HTR-8/SVneo (cell line): Measurements from ENCODE around the gene TNNI3K.

ENCODE experiments used
- DNase-seq: peaks from one replicate; pipeline ENCODE4 v3.0.0; 2011; ENCODE audit warnings: low spot score, mixed read lengths; ENCODE audit not compliant: insufficient read length
- FAIRE-seq: peaks from 2 replicates; lab custom pipeline; 2011; peaks lifted over from hg19 to GRCh38; lab: Jason Lieb, UNC

The TNNI3K gene

GRCh38 chr1:74380252-74380651, 145.1 kb downstream of the TNNI3K start:
- no peak for FAIRE-seq

GRCh38 chr1:74388855-74389254, 153.7 kb downstream of the TNNI3K start:
- DNase-seq (no peak), FAIRE-seq (no peak)

More at GRCh38 chr1:74380252-74380651, 145.1 kb downstream of the TNNI3K start:
- DNase-seq, result no peak

- no peak for FAIRE-seq
These were observed 157.0 kb downstream of the TNNI3K start for GRCh38 chr1:74392186-74392585.

GRCh38 chr1:74392840-74393239, 157.7 kb downstream of the TNNI3K start:
- DNase-seq, result no peak
- FAIRE-seq, result no peak

More at GRCh38 chr1:74392186-74392585, 157.0 kb downstream of the TNNI3K start:
- no peak for DNase-seq

DNA sequence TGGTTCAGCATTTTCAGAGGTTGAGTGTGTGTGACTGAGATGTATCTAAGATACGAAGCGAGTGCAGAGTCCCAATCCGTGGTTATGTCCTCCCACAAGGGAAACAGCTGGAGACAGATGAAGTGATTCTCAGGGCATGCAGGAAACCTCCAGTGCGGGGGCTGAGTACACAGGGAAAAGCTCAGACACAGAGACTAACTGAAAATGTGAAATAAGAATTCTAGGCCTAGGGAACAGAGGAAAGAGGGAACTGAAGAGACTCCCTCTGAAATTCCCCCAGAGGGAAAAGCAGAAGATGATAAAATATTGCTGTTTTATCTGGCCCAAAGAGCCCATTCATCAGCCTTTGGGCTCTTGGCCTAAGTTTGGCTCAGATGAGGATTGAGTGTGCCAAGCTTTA, 160.4 kb downstream of the TNNI3K start:
- no peak for DNase-seq
- no peak for FAIRE-seq

DNA sequence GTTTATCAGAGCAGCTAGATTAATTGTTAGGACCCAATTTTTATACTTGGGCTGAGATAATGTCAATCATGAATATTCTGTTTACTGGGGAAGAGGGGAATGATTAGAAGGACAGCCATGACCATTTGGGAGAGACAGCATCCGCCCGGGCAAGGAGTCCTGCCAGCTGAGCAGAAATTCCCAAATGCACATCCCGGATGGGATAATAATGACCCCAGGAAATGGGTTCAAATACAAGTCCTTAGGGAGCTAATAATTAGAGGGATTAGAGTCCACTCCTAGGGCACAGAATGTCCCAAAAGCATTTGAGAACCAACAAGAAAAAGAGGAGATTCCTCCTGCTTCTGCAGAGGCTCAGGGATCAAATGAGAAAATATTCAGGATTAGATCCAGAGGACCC, 161.3 kb downstream of the TNNI3K start:
- DNase-seq (no peak), FAIRE-seq (no peak)

- FAIRE-seq, result no peak
- no peak for DNase-seq
These were observed 161.7 kb downstream of the TNNI3K start for GRCh38 chr1:74396933-74397332.

DNA sequence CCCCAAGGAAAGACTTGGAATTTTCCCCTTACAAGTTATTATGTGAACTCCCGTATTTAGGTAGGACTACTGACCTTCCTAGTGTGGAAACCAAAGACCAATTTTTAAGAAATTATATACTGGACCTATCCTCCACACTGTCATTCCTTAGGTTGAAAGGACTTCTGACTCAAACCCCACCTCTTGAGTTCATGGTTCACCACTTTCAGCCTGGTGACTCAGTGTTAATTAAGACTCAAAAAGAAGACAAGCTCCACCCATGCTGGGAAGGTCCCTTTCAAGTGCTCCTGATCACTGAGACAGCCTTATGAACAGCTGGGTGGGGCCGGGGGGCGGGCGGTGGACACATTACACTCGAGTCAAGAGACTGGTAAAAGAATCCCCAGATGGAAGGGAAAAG, 164.1 kb downstream of the TNNI3K start:
- FAIRE-seq, result no peak
- no peak for DNase-seq

- no peak for DNase-seq
- no peak for FAIRE-seq
These were observed 167.7 kb downstream of the TNNI3K start for GRCh38 chr1:74402873-74403272.

DNA sequence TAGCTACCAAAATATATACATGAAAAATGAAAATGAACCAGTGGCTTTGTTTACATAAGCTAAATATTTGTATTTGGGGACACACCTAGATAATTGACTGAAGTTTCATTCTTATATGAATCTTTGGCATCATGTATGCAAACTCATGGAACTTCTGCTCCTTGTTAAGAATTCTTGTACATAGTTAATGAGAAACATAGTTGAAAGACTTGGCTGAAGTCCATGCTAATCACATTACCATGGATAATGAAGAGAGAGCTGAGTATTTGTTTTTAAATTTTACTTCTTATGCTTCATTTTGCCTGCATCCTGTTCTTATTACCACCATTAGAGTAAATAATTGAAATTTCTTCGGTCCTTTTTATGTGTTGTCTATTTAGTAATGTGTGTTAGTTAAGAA, 168.4 kb downstream of the TNNI3K start:
- FAIRE-seq (no peak), DNase-seq (no peak)

DNA sequence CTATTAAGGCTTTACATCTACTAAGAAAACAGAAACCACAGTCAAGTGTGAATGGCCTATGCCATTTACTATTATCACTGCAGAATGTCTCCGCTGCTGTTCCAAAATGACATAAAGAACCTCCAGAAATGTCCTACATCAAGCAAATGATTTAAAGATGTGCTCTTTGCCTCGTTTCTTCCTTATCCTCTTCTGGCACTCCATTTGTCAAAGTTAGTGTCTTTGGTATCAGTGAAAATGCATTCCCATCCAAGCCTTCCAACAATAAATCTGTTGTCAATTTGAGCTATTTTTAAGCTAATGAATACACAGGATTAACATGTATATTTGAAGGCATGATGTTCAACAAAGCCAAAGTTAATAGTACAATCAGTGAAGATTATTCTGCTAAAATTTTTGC, 171.6 kb downstream of the TNNI3K start:
- DNase-seq (no peak), FAIRE-seq (no peak)

- FAIRE-seq (no peak), DNase-seq (no peak)
These were observed 172.7 kb downstream of the TNNI3K start for GRCh38 chr1:74407902-74408301.

DNA sequence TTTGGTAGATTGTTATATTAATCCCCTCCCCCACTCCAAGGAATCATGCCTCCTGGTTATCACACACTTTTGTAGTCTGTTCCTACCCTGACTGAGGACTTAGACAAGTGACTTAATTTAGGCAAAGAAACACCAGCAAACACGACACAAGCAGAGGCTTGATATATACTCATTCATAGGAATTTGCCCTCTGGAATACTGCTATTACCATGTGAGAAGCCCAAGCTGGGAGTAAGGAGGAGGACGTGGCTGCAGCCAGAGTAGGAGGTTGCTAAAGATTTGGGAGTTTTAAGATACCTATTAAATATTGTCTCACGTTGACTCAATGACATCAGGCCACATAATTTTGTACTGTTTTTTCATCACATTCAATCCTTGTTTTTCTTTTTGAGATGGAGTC, 177.1 kb downstream of the TNNI3K start:
- no peak for DNase-seq
- FAIRE-seq, result no peak

- DNase-seq (no peak), FAIRE-seq (no peak)
These were observed 180.7 kb downstream of the TNNI3K start for GRCh38 chr1:74415935-74416334.

DNA sequence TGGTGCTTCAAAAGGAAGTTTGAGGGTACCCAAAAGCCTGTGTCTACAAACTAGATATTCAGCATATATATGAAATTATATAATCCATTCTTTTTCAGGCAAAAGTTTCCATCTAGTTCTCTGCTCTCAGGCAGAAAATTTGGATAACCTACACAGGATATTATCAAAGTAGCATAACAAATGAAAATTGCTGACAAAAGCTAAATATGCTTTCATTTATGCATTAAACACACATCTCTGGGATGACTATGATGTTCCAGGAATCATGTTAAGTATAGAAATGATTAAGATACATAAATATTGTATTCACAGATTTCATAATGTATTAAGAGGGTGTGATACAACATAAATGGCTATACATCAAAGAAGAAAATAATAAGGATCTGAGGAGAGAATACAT, 184.4 kb downstream of the TNNI3K start:
- FAIRE-seq, result no peak

DNA sequence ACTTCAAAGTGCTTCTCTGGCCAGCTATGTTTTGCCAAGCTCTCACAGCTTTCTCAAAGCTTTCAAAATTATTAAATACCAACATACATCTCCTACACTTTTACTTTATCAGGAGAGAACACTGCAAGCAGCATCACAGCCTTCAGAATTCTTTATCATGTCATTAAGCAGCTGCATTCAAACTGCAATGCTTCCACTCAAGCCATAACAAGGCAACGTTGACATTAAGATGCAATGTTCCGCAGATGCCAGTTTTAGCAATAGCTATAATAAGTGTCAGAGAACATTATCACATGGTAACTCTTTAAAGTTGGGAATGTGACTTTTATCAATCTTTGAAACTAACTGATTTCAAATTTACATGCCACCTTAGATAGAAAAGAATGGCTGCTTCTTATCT, 185.3 kb downstream of the TNNI3K start:
- FAIRE-seq (no peak), DNase-seq (no peak)

More for the DNA sequence above, 184.4 kb downstream of the TNNI3K start:
- no peak for DNase-seq

DNA sequence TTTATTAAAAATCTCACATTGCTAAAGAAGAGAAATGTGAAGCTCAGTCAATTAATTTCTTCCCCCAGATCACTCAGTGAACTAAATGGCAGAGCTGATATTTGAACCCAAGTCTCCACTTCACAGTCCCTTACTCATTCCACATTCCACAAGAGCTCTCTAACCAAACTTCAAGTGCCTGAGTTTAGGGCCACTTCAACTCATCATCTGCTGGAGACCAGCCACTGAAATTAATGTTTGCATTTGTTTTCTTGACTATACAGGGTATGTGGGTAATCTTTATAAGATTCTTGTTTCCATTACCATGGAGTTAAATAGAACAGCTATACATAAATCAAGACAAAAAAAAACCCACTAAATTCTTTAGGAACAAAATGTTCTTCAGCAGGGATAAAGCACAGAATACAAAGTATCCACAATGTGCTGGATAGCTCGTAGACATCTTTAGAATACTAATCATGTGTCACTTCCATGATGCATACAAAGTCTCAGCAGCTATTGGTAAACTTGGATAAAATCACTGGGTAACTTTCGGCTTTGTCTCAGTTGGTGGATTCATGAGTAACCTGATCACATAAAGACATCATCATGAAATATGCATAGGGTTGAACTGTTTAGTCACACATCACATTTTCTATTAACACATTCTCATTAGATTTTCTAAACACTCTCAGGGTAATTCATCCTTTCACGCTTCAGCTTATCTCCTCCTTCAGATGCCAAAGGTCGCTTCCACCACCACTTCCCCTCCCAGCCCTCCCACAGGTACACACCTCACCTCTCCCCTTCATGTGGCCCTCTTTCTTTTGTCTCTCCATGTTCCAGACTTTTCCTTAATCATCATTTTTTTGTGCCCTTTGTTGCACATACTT, 187.5 kb downstream of the TNNI3K start:
- DNase-seq (no peak), FAIRE-seq (no peak)

GRCh38 chr1:74423471-74423870, 188.3 kb downstream of the TNNI3K start:
- no peak for FAIRE-seq
- DNase-seq, result no peak

GRCh38 chr1:74425676-74426075, 190.5 kb downstream of the TNNI3K start:
- DNase-seq (no peak), FAIRE-seq (no peak)

- DNase-seq, result no peak
These were observed 191.2 kb downstream of the TNNI3K start for GRCh38 chr1:74426208-74426937.

GRCh38 chr1:74427681-74428080, 192.5 kb downstream of the TNNI3K start:
- no peak for DNase-seq
- FAIRE-seq, result no peak

More at GRCh38 chr1:74426208-74426937, 191.2 kb downstream of the TNNI3K start:
- FAIRE-seq, result no peak
